NCI-H146 treated with DMSO at 0.1 percent for 48 hours (cell line): ENCODE data around the gene RAB43.
"Not testable (repeated sequence)": the region's sequence is repeated elsewhere in the genome, so short reads cannot be mapped to it uniquely, and the experiment has no call there.

Experiments used
- DNase-seq: peaks from one replicate; lab custom pipeline; 2025; ENCODE audit not compliant: unreplicated experiment; lab: John Stamatoyannopoulos, UW

The RAB43 gene

GRCh38 chr3:129121792-129122411 is at the start of gene RAB43:
TSS of gene RAB43 (minus strand) at chr3:129121804. CDS start at chr3:129121489, 315 bp downstream.
- peak; percentile 92 for DNase-seq

GRCh38 chr3:129166579-129167332 is 45.2 kb upstream of the RAB43 start:
- no peak for DNase-seq

- not testable (repeated sequence) for DNase-seq
Measured at GRCh38 chr3:129165594-129165993, 44.0 kb upstream of the RAB43 start.

GRCh38 chr3:129164500-129164899 is 42.9 kb upstream of the RAB43 start:
- no peak for DNase-seq

GRCh38 chr3:129162729-129163579 is 41.4 kb upstream of the RAB43 start:
- DNase-seq, result no peak

- no peak for DNase-seq
Measured at GRCh38 chr3:129161860-129162271, 40.3 kb upstream of the RAB43 start.

GRCh38 chr3:129160891-129161859 is 39.6 kb upstream of the RAB43 start, which contains the start of gene ISY1:
TSS of gene ISY1 (minus strand) at chr3:129161063. CDS start at chr3:129160975, 88 bp downstream.
- peak; percentile 97 for DNase-seq

- no peak for DNase-seq
Measured at GRCh38 chr3:129144786-129145185, 23.2 kb upstream of the RAB43 start.

GRCh38 chr3:129141011-129141410 is 19.4 kb upstream of the RAB43 start:
- DNase-seq, result not testable (repeated sequence)

- DNase-seq, result no peak
Measured at GRCh38 chr3:129139911-129140310, 18.3 kb upstream of the RAB43 start.

GRCh38 chr3:129136275-129136674 is 14.7 kb upstream of the RAB43 start:
- DNase-seq, result not testable (repeated sequence)

- no peak for DNase-seq
Measured at GRCh38 chr3:129132097-129132866, 10.7 kb upstream of the RAB43 start.

- DNase-seq, result no peak
Measured at GRCh38 chr3:129131465-129132088, 10.0 kb upstream of the RAB43 start.

GRCh38 chr3:129130291-129130813 is 8.7 kb upstream of the RAB43 start:
- no peak for DNase-seq

- DNase-seq, result no peak
Measured at GRCh38 chr3:129128357-129129155, 7.0 kb upstream of the RAB43 start.

GRCh38 chr3:129126726-129127280 is 5.2 kb upstream of the RAB43 start:
- DNase-seq, result no peak

- no peak for DNase-seq
Measured at GRCh38 chr3:129123314-129124060, 1.9 kb upstream of the RAB43 start.
